Calu3 (cell line): ENCODE results near the gene LRRC49. TPM values are rescaled to one million over a fixed set of nuclear protein-coding genes. Genes with fewer than 3 reads are reported as not detected.
"Not testable (repeated sequence)": the region's sequence is repeated elsewhere in the genome, so short reads cannot be mapped to it uniquely, and the experiment has no call there.

Source experiments
- BruUV-seq: library from RNA; stranded (reverse); fragments of 400-500 nt; replicated peaks from 2 replicates; lab custom pipeline; 2021; lab: Mats Ljungman, UMichigan
- CTCF ChIA-PET: fragments of 300-600 bp; sonication (Branson Sonifier 250); formaldehyde crosslinking; loops from one replicate; lab custom pipeline; 2022; ENCODE audit warnings: antibody characterized with exemption; lab: Charles Lee
- DNase-seq: peaks from one replicate; pipeline ENCODE4 v3.0.0; 2022
- H3K27ac Mint-ChIP-seq: one replicate; pipeline ENCODE4 v1.8.0; 2022; ENCODE audit warnings: mixed read lengths; ENCODE audit not compliant: unreplicated experiment
- H3K27me3 Mint-ChIP-seq: one replicate; pipeline ENCODE4 v1.8.0; 2022; ENCODE audit warnings: mixed read lengths; ENCODE audit not compliant: unreplicated experiment
- H3K36me3 Mint-ChIP-seq: one replicate; pipeline ENCODE4 v1.8.0; 2022; ENCODE audit warnings: mild to moderate bottlenecking, moderate library complexity, mixed read lengths; ENCODE audit not compliant: insufficient read depth, unreplicated experiment
- H3K4me1 Mint-ChIP-seq: one replicate; pipeline ENCODE4 v1.8.0; 2022; ENCODE audit warnings: mild to moderate bottlenecking, low read depth, mixed read lengths; ENCODE audit not compliant: unreplicated experiment
- H3K4me3 Mint-ChIP-seq: one replicate; pipeline ENCODE4 v1.8.0; 2022; ENCODE audit warnings: mild to moderate bottlenecking, low read depth, moderate library complexity, mixed read lengths; ENCODE audit not compliant: unreplicated experiment
- H3K9me3 Mint-ChIP-seq: one replicate; pipeline ENCODE4 v1.8.0; 2022; ENCODE audit warnings: low read depth, mixed read lengths; ENCODE audit not compliant: unreplicated experiment
- intact Hi-C: fragments of 100-400 bp; cut with micrococcal nuclease; formaldehyde crosslinking; loops from one replicate; pipeline ENCODE4 v1.10.0; 2022; ENCODE audit not compliant: unreplicated experiment
- total RNA-seq: library from RNA; stranded (reverse); gene quantifications from 2 replicates; pipeline ENCODE4 v1.2.3, GENCODE V29; 2022
- TF ChIP-seq, protein P1 (sequence below): fragments of 200-600 bp; IDR thresholded peaks from one replicate; pipeline ENCODE4 v1.8.0; 2022; ENCODE audit warnings: antibody characterized with exemption; ENCODE audit not compliant: unreplicated experiment

The LRRC49 gene
- total RNA-seq, 1 experiment from 2014 or later = 6.3 TPM

DNA sequence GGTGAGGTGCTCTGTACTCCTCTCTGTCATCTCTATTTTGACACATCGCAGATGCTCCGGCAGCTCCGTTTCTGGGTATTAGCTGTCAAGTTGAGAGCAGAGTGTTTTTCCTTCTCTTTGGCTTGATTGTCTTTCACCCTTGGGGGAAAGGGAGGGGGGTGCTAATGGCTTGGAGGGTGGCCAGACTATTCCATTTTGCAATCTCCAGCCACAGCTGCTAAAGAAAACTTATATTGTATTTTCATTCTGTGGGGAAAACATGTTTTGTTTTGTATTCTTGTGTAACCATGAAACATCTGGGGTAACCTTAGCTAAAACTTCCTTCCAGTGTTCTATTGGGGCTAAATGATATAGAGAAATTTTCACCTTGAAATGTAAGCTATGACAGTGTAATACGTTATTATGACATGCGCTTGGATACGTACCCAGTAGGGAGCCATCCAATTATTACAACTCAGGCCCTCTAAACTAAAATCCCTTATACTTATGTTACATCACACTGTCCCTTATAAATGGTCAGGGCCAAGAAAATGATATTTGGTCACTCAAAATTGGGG is 24.6 kb upstream of the LRRC49 start:
- no TSS peak for BruUV-seq
- Mint-ChIP-seq H3K4me1 (peaks cover 27% of the 10 kb centered on the region), H3K9me3 (no peaks in the 10 kb centered on the region), H3K36me3 (no peaks in the 10 kb centered on the region), H3K4me3 (no peak overlapping the region), H3K27me3 (no peaks in the 10 kb centered on the region), H3K27ac (no peak overlapping the region)
- CTCF ChIA-PET = interaction anchor here (0.9 kb wide), 1 partner anchor 85 kb away, joined by 3 read pairs; no protein-coding TSS in a partner anchor
- DNase-seq = no peak
- intact Hi-C loops = no loop called here
- TF ChIP-seq, protein P1, sequence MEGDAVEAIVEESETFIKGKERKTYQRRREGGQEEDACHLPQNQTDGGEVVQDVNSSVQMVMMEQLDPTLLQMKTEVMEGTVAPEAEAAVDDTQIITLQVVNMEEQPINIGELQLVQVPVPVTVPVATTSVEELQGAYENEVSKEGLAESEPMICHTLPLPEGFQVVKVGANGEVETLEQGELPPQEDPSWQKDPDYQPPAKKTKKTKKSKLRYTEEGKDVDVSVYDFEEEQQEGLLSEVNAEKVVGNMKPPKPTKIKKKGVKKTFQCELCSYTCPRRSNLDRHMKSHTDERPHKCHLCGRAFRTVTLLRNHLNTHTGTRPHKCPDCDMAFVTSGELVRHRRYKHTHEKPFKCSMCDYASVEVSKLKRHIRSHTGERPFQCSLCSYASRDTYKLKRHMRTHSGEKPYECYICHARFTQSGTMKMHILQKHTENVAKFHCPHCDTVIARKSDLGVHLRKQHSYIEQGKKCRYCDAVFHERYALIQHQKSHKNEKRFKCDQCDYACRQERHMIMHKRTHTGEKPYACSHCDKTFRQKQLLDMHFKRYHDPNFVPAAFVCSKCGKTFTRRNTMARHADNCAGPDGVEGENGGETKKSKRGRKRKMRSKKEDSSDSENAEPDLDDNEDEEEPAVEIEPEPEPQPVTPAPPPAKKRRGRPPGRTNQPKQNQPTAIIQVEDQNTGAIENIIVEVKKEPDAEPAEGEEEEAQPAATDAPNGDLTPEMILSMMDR = no peak

DNA sequence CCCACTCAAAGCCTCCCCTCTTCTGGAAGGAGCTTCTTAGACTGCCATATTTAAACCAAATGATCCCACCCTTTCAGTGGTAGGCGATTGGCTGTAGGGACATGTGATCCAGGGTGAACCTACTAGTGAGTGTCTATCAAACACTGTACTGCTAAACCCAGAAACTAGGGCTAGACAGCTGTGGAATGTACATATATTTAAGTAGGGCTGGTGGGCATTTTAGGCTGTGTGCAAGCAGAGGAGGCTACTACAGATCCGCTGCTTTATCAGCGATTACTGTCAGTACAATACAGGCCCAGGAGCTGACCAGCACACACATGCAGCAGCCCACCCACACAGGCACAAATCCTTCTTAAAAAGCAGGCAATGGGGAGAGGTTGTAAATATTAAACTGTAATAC is 23.3 kb upstream of the LRRC49 start:
- intact Hi-C loops = no loop called here
- Mint-ChIP-seq H3K4me1 (peaks cover 19% of the 10 kb centered on the region), H3K9me3 (no peaks in the 10 kb centered on the region), H3K27me3 (no peaks in the 10 kb centered on the region), H3K4me3 (no peak overlapping the region), H3K36me3 (no peaks in the 10 kb centered on the region), H3K27ac (no peak overlapping the region)
- TF ChIP-seq, protein P1 = no peak
- DNase-seq = no peak
- no TSS peak for BruUV-seq
- CTCF ChIA-PET = interaction anchor here (1.1 to 1.5 kb wide), 2 partner anchors 15 to 49 kb away, joined by 3 to 5 read pairs; no protein-coding TSS in a partner anchor

DNA sequence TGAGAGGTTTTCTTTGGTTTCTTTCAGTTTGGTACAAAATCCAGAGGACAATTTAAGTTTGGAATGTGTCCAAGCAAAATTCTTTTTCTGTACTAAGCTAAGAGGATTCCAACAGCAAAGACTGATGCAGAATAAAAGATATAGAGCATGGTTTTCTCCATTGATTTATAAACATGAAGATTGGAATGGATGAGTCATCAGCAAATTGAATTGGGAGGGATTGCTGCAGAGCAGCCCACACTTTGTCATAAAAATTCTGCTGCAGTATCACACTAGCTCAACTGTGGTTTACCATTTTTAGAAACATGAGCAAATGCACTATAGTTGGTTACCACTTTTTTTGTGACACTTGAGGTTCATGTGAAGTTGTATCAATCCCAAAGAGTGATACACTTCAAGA is 22.6 kb upstream of the LRRC49 start:
- H3K4me1 Mint-ChIP-seq = peaks cover 22% of the 10 kb centered on the region

DNA sequence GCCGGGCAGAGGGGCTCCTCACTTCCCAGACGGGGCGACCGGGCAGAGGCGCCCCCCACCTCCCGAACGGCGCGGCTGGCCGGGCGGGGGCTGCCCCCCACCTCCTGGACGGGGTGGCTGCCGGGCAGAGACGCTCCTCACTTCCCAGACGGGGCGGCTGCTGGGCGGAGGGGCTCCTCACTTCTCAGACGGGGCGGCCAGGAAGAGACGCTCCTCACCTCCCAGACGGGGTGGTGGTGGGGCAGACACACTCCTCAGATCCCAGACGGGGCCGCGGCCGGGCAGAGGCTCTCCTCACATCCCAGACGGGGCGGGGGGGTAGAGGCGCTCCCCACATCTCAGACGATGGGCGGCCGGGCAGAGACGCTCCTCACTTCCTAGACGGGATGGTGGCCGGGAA is 21.1 kb upstream of the LRRC49 start:
- CTCF ChIA-PET, BruUV-seq, H3K27me3 Mint-ChIP-seq, H3K9me3 Mint-ChIP-seq, H3K4me3 Mint-ChIP-seq, H3K36me3 Mint-ChIP-seq, DNase-seq, H3K27ac Mint-ChIP-seq: not testable (repeated sequence)
- H3K4me1 Mint-ChIP-seq = peaks cover 26% of the 10 kb centered on the region
- intact Hi-C loops = loop anchor here (10.0 kb wide), 1 partner anchor 107 kb away; the partner anchor contains the start of gene UACA

More for the DNA sequence above, 22.6 kb upstream of the LRRC49 start:
- Mint-ChIP-seq H3K27me3 (no peaks in the 10 kb centered on the region), H3K36me3 (no peaks in the 10 kb centered on the region), H3K9me3 (no peaks in the 10 kb centered on the region), H3K27ac (no peak overlapping the region), H3K4me3 (no peak overlapping the region)
- intact Hi-C loops = loop anchor here (10.0 kb wide), 1 partner anchor 105 kb away; the partner anchor contains the start of gene UACA
- no TSS peak for BruUV-seq
- TF ChIP-seq, protein P1 = no peak
- no peak for DNase-seq
- CTCF ChIA-PET = interaction anchor here (0.7 to 1.5 kb wide), 2 partner anchors 45 to 48 kb away, joined by 3 to 5 read pairs; no protein-coding TSS in a partner anchor
